OCI-M2 (cell line): ENCODE measurements around the gene MTHFD1L.
"Not testable (repeated sequence)": the region's sequence is repeated elsewhere in the genome, so short reads cannot be mapped to it uniquely, and the experiment has no call there.

Source experiments
- DNase-seq: peaks from one replicate; lab custom pipeline; 2025; ENCODE audit not compliant: unreplicated experiment; lab: John Stamatoyannopoulos, UW

The MTHFD1L gene

DNA sequence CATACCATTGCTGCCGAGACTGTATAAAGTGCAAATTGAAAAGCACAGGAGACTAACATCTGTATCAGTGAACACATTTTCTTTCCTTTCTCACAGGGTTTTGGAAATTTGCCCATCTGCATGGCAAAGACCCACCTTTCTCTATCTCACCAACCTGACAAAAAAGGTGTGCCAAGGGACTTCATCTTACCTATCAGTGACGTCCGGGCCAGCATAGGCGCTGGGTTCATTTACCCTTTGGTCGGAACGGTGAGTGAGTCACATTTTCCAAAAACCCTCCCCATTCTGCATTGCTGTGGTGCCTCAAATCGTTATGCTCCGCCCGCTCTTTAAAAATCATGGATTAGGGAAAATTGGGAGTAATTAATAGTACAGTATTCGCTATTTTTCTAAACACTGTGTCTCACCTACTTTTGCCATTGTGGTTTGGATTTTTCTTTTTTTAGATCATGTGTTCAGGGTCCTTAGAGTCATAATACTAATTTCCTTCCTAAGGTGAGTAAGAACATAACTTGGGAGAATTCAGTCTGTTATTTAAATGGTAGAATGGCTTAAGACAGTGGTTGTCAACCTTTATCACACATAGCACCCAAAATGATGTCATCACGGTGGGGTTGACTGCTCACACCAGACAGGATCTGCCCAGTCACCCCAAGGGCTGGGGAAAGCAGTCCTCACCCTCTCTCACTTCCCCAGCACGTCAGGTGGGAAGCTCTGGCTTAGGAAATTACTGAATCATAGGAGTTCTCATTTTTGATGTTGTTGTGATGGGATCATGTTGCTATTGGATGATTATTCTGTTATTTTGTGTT, 171.6 kb downstream of the MTHFD1L start:
- no peak for DNase-seq

DNA sequence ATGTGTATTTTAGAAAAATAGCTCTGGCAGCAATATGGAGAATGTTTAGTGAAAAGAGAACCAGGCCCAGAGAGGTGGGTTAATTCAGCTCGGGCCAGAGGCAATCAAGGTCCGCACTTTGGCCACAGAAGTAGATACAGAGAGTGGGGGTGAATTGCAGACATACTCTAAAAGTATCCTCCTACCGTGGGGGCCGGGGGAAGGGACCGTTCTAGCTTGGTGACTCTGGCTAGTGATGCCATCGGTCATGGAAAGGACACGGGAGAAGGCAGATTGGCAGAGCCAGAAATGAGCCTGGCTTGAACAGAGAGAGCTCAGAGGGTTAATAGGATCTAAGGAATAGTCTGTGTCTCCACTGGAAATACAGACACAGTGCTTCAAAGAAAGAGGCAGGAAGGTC, 173.1 kb downstream of the MTHFD1L start:
- no peak for DNase-seq

DNA sequence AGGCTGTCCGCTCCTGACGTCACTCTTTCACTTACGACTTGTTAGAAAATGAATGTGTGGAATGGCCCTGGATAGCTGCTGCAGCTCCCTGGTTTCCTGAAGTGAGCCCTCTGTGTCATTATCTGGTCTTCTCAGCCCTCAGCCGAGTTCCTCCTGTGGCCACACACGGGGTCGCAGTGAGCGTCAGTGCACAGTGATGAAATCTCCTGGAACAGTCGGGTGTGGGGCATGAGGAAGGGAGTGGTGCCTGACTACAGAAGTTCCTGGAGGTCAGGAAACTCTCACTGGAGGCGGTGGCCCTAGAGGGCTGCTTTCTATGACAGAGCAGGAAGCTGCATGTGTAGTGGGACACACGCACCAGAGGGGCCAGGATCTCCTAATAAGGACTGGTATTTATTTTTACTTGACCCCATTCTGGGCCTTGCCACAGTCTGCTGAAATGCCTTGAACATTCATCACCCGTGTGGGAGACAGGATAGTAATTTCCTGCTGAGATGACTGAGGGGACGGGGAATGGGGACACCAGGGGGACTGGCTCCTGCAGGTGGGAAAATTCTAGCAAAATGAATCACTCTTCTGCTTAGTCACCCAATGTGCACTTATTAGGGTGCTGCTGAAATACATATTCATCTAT, 175.5 kb downstream of the MTHFD1L start:
- DNase-seq, result peak; percentile 80

DNA sequence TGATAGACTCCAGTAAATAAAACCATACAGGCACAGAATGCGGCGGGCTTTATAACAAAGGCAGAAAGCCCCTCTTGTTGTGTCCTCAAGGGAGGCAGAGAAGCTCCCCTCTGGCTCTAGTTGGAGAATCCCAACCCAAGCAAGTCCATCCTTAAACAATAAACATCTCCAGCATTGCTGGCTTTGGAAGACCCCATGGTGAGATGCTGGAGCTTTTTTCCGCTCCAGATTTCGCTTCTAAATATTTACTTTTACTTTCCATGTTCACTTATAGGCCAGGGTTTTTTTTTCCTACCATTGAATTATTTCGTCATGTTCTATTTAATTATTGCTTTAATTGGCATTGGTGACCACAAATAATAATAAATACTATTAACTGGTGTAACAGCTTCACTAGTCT, 176.2 kb downstream of the MTHFD1L start:
- no peak for DNase-seq

DNA sequence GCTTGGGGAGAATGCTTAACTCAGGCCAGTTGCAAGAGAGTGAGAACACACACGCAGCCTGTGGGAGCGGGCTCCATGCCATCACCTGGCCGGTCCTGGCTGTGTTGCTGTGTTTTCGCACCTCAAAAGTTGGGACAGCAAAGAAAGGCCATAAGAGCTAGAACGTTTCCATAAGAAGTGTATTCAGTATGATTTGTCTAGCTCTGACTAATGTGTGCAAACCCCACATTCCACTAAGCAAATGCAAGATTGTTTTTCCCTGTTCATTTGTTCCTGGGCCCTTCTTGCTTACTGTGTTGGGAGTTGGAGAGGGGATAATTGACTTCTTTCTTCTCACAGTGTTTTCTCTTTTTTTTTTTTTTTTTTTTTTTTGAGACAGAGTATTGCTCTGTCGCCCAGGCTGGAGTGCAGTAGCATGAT, 177.4 kb downstream of the MTHFD1L start:
- DNase-seq, result not testable (repeated sequence)

DNA sequence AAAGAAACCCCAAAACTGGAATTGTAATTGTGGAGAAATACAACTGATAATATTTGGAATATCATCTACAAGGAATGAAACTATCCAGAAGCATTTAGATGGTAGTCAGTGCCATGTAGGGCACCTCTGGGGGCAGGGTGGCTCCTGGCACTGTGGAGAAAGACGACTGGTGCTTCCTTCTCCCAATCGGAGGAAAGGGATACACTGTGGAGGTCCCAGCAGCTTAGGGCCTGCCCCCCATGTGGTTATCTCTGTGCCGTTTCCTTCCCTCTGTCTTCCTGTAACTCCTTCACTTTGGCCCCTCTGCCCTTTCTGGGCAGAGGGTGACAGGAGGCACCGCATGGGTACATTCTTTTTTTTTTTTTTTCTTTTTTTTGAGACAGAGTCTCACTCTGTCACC, 178.4 kb downstream of the MTHFD1L start:
- no peak for DNase-seq

DNA sequence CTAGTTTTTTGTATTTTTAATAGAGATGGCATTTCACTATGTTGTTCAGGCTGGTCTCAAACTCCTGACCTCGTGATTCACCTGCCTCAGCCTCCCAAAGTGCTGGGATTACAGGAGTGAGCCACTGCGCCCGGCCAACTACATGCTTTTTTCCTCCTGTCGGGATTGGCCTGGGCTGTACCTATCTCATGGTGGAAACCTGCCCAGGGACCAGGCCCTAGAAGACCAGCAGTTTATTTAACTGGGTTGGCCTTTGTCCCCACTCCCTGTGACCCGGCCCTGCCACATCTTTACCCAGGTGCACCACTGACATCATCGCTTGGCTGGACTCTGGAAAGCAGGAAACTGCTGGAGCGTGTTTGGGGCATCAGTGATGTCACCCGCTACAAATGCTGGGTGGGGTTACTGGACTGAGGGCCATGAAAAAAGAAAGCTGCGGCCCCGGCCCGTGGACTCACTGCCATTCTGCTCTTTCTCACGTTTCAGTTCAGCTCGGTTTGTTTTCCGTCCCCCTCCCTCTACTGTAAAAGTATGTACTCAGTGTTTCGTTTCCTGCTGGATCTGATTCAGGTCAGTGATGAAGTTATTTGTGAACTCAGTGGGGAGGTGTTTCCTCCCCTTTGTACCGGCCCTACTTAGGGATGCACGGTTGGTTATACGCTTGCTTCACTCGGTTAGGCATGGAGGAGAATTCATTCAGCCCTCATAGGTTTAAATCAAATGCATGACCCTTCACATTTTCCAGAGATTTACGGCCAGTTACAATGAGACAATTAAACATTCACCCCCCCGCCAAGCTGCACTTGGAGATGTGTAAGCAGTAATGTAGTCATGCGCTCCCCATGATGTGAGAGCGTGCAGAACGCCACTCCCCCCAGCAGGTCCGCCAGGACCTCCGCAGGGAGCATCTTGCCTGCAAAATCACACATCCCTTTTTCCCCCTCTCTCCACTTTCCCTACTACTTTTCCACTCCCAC, 179.3 kb downstream of the MTHFD1L start:
- DNase-seq, result no peak

DNA sequence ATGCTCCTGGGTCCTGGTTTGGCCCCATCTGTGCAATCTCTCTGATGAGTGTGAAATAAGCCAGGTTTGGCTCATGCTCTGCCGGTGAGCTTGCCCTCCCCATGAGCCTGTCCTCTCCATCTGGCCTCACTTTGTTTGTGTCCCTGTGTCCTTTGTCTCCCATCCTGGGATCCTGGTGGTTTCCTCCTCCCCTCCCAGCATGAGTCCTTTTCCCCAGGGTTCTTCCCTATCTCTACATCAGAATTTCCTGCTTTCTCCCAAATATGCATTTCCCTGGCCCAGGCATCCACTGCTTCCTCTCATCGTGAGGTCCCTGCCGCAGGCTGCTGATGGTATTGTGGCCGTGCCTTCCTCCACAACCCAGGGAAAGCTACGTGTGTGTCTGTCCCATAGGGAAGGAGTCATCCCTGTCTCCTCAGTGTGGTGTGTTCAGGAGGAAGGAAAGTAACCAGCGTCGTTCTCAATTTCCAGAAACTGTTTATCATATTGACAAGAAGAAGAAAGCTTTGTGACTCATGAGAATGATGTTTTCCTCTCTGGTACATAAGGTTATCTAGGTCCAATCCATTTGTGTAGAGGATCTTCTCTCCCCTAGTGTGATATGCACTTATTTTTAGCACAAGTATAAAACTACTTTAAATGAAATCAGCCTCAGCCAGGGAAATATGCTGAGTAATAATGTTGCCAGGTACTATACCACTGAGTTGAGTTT, 180.2 kb downstream of the MTHFD1L start:
- not testable (repeated sequence) for DNase-seq

DNA sequence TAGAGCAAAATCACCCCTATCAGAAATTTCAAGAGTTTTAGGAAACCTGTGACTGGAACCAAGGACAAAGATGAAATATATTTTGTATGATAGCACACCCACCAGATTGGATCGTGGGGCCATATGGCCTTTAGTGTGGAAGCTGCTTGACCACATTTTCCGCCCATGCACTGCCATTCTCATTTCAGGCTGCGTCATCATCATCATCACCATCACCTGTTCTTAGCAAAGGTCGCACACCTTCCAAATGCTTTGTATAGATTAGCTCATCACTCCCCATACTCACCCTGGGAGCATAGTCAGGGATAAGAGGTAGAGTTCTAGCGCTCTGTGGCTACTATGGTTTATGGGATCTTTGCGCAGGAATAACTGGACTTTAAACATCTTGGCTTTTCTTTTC, 185.7 kb downstream of the MTHFD1L start:
- no peak for DNase-seq

DNA sequence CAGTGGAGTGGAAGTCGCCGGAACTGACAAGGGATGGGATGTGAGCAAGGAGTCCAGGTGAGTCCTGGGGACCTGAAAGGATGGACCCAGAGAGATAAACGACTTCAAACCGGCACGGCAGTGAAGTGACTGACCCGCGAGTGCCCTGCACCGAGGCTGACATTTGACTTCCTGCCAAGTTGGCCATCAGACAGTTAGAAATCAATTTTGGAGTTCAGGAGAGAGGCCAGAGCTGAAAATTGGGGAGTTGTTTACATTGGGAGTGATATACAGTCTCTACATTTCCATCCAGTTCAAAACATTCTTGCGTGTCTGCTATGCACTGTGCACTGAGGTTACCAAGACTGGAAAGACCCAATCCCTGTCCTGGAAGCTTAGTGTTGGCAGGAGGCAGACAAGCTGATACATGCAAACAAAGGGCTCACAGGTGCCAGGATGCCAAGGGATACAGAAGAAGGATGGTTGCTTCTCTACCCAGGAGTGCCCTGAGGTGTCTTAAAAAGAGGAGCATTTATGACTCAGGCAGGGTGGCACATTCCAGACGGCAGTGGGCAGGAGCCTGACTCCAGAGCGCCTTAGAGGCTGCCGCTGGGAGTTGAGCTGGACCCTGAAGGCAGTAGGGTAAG, 186.6 kb downstream of the MTHFD1L start:
- DNase-seq, result no peak

DNA sequence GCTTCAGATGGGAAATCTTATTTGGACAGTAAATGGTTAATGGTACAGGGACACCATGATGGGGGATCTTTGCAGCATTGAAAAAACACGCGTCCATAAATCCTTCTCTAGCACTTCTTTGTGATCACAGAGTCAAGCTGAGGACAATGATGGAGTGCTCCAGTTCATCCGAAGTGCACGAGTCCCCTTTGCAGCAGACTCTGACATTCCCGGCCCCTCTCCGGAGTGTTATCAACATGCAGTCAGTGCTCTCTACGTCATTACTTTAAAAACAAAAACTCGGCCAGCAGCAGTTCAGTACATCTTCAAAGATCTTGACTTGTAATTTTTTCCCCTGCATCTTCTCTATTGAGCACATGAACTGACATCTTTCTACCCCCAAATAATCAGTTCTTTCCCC, 188.8 kb downstream of the MTHFD1L start:
- DNase-seq, result no peak

DNA sequence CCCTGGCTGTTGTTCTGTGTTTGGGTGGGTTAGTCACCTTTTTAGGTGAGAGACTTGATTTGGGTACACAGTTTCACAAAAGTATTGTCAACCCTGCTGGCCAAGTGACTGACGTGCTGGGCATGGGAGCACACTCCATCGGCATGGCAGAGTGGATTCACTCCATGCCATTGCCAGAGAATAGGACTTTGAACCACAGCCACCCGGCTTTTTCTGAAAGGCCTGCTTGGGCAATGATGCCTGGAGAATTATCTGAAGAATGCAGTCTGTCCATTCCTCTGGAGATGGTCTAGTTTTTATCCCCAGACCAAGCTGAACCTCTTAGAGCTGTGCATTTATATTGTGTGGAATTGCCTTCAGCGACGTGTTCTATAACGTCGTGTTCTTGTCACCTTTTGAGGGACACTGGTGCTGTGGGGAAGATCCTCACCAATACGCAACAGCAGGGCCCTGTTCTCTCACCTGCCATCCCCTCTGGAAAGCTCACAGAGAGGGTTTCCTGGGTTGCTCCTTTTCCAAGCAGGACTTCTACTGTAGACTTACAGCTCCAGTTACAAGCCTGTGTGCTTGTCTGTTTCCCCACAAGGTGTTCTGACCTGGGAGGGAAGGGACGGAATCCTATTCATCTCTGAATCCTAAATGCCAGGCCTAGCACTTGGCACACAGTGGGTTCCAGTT, 190.9 kb downstream of the MTHFD1L start:
- no peak for DNase-seq

DNA sequence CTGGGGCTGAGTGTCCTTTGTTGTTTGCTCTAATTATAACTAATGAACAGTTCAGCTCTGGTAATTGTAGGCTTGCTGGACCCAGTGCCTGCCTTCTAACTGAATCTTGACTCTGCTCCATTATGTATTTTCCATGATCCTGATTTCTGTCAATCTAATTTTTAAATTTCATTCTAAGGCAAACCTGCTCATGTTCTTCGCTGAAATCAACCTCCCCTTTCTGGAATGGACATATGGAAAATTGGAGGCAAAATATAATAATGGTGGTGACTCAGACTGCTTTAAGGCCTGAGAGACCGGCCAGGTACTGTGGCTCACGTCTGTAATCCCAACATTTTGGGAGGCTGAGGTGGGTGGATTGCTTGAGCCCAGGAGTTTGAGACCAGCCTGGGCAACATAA, 191.6 kb downstream of the MTHFD1L start:
- no peak for DNase-seq

DNA sequence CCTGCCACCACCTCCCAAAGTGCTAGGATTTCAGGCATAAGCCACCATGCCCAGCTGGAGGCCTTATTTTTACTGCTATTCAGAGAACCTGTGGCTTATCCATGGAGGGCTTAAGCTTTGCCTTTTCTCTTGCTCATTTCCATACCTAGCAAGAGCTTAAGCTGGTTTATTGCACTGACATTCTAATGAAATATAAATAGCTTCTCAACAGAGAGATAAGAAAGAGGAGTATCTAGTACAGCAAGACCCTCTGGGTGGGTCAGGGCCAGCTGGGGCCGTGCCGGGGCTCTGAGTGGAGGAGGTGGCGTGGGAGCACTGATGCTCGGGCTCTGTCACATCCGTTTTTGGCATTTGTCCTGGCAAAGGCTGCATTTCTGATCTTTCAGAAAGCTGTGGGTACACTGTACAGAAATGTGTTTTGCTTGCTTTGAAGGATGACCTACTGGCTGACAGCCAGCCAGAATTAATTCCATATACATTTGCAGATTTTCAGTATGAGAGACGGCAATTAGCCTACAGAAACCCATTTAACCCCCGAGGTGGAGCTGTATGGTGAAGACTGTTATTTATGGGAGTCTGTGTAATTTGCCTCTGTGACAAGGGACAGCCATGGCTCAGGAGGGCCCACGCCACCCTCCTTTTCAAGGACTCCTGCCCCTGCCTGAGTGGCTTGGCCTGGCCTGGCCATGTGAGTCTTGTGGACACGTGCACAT, 192.7 kb downstream of the MTHFD1L start:
- DNase-seq, result no peak

DNA sequence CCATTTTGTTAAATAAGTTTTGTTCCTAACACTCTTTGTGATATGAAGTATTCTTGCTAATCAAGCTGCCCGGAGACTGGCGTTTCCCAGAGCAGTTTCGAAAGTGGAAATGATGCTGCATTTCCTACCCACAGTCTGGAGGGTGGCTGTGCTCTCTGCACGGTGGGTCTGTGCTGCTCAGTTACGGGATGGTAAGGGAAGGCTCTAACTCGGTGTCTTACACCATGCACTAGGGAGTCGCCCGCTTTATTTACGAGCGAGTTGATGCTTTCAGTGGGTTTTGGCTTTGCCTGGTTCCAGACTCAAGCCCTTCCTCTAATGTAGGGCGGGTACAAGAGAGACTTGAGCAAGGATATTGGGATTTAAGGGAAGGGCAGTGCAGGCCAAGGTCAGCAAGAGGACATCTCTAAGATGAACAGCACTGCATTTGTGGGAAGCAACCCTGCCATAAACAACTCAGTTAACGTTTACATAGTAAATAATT, 194.2 kb downstream of the MTHFD1L start:
- no peak for DNase-seq

DNA sequence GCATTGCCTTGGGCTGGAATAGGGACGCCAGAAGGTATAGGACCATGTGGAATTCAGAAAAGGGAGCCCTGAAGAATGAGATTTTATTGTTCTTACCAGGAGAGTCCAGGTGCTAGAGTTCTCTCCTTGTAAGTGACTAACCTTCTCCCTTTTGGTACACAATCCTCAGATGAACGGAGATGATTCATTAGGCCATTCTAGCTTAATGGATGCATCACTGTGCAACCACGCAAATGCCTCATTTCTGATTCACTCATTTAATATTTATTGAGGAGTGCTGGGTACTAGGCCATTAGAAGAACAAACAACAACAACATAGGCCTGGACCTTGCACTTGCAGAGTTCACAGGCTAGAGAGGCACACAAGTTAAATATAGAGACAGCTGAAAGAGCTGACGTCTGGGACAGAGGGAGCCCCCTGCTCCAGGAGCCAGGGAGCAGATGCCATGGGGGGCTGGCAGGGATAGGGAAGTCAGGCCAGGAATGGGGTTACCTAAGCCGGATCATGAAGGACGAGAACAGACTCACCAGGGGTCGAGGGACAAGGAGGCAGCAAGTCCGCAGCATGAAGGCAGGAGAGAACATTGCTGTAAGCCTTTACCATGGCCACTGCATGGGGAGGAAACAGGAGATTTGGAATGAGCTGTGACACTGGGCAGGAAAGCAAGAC, 194.7 kb downstream of the MTHFD1L start:
- no peak for DNase-seq

DNA sequence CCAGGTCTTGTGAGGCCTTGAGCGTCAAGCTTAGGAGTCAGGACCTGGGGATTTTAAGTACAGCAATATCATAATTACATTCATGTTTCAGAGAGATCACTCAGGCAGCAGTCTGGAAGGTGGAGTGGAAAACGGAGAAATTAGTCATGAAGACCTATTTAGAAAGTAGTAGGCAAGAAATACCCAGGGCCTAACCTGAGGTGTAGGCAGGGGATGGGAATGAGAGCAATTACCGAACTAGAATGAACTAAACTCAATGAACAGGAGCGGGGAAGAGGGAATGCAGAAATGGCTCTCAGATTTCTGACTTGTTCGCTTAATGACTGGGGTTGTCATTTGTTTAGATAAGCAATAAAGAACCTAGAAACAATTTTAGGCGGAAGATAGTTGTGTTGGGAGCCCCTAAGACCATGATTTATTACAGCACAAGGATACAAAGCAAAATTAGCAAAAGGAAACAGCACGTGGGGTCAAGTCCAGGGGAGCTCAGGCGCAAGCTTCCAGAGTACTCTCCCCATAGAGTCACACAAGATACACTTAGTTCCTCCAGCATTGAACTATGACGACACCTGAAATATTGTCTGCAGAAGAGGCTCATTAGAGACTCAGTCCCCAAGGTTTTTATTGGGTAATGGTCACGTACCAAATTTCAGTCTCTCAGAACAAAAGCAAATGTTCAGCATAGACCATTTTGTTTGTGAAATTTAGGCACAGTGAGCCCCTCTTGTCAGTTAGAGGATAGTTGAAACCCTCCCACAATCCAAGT, 195.4 kb downstream of the MTHFD1L start:
- DNase-seq, result no peak

DNA sequence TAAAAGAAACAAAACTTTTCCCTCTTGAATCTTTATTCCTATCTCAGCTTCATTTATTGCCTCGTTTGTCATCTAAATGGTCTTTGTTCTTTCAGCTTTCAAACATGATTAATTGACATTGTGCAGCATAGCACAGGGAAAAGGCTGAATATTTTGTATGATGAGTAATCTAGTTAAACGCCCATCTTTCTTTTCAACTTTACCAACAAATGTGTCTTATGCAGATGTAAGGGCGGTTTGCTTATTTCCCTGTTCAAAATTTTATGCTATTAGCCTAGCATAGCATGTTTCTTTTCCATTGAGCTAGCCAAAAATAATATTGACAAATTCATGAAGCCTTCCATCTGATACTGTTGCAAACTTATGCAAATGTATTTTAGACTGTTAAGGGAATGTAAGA, 197.8 kb downstream of the MTHFD1L start:
- DNase-seq, result no peak
